GM13976 (cell line): ENCODE results near the gene FGFR3.

Experiments used
- DNase-seq: peaks from one replicate; pipeline ENCODE4 v3.0.0; 2012; ENCODE audit warnings: low spot score
- in situ Hi-C: fragments of 300-500 bp; cut with MboI; formaldehyde crosslinking; loops from one replicate; pipeline ENCODE4 v1.12.0; 2022; ENCODE audit warnings: low sequenced_read_pairs, mixed read lengths, inconsistent platforms; ENCODE audit not compliant: unreplicated experiment
- TF ChIP-seq, protein P1 (sequence below): IDR thresholded peaks from 2 replicates; pipeline ENCODE4 v1.5.1; 2012; ENCODE audit warnings: borderline replicate concordance, mild to moderate bottlenecking; ENCODE audit not compliant: insufficient read depth; ENCODE audit errors: extremely low read depth, missing control alignments, control extremely low read depth

Gene FGFR3

GRCh38 chr4:1780435-1780834, 12.7 kb upstream of the FGFR3 start:
- in situ Hi-C loops, result no loop called here
- no peak for DNase-seq
- TF ChIP-seq, protein P1, sequence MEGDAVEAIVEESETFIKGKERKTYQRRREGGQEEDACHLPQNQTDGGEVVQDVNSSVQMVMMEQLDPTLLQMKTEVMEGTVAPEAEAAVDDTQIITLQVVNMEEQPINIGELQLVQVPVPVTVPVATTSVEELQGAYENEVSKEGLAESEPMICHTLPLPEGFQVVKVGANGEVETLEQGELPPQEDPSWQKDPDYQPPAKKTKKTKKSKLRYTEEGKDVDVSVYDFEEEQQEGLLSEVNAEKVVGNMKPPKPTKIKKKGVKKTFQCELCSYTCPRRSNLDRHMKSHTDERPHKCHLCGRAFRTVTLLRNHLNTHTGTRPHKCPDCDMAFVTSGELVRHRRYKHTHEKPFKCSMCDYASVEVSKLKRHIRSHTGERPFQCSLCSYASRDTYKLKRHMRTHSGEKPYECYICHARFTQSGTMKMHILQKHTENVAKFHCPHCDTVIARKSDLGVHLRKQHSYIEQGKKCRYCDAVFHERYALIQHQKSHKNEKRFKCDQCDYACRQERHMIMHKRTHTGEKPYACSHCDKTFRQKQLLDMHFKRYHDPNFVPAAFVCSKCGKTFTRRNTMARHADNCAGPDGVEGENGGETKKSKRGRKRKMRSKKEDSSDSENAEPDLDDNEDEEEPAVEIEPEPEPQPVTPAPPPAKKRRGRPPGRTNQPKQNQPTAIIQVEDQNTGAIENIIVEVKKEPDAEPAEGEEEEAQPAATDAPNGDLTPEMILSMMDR, result no peak

DNA sequence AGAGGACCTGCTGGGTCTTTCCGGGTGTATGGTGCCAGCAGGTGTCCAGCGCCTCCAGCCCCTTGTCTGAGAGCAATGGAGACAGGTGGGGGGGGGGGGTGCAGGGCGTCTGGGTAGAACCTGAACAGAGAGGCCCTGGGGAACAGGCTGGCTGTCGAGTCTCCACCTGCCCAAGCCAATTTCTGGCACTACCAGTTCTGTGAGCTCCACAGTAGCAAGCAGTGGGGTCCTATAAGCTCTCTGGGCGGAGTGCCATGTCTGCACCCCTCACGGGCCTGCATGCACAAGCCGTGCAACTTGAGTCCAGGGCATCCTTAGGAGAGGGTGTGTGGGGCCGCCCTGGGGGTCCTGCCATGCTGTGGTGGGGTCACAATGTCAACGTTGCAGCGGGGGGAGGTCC, 10.1 kb upstream of the FGFR3 start:
- TF ChIP-seq, protein P1, result no peak
- in situ Hi-C loops, result no loop called here
- DNase-seq, result no peak

GRCh38 chr4:1783970-1784369, 9.1 kb upstream of the FGFR3 start:
- in situ Hi-C loops, result no loop called here
- TF ChIP-seq, protein P1, result no peak
- DNase-seq, result no peak

DNA sequence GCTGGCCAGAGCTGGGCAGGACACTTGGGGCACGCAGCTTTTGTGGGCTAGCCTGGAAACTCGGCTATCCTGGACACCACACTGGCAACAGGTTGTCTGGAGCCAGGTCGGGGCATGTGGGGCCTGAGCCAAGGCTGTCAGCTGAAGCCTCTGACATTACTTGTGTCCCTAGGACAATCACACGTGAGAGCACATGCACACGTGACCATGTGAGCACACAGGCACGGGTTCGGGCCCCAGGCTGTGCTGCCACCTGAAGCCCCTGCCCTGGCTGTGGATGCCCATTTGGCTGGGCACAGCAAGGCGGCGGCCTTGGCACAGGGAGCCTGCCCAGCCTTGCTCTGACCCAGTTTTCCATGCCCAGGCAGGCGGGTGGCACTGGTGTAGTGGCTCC, 8.7 kb upstream of the FGFR3 start:
- DNase-seq, result no peak
- in situ Hi-C loops, result no loop called here
- TF ChIP-seq, protein P1, result no peak

GRCh38 chr4:1784789-1785591, 8.1 kb upstream of the FGFR3 start:
- TF ChIP-seq, protein P1, result no peak
- DNase-seq, result no peak
- in situ Hi-C loops, result no loop called here

GRCh38 chr4:1785592-1785991, 7.5 kb upstream of the FGFR3 start:
- TF ChIP-seq, protein P1, result no peak
- in situ Hi-C loops, result no loop called here
- DNase-seq, result no peak
